PC-9 (cell line): Measurements from ENCODE around the gene BCL6. TPM values are rescaled to one million over a fixed set of nuclear protein-coding genes. Genes with fewer than 3 reads are reported as not detected.

Experiments used
- BruUV-seq: library from RNA; stranded (reverse); fragments of 400-500 nt; replicated peaks from 2 replicates; lab custom pipeline; 2021; lab: Mats Ljungman, UMichigan
- CTCF ChIA-PET: fragments of 300-600 bp; sonication (Branson Sonifier 250); formaldehyde crosslinking; loops from one replicate; lab custom pipeline; 2022; ENCODE audit warnings: antibody characterized with exemption; lab: Charles Lee
- POLR2A ChIA-PET: fragments of 300-600 bp; sonication (Branson Sonifier 250); formaldehyde crosslinking; loops from one replicate; lab custom pipeline; 2022; ENCODE audit warnings: antibody characterized with exemption; ENCODE audit not compliant: unreplicated experiment; lab: Charles Lee
- DNase-seq, 2 experiments: peaks; one replicate each; pipeline versions ENCODE4 v3.0.0 to v3.0.0-alpha.2; 2015 to 2022; ENCODE audit warnings: mixed read lengths in 1 of 2
- H2AFZ ChIP-seq: fragments of 200-600 bp; sonication (generic); 2 replicates; pipeline ENCODE4 v1.8.1; 2017; ENCODE audit warnings: antibody characterized with exemption
- H3F3A ChIP-seq: fragments of 200-600 bp; sonication (generic); 2 replicates; pipeline ENCODE4 v1.8.1; 2017; ENCODE audit warnings: antibody characterized with exemption, mild to moderate bottlenecking, low read depth; ENCODE audit not compliant: insufficient read depth
- H3K27ac ChIP-seq: fragments of 200-600 bp; sonication (generic); 2 replicates; pipeline ENCODE4 v1.6.1; 2016; ENCODE audit warnings: mixed run types
- H3K27me3 ChIP-seq: fragments of 200-600 bp; sonication (generic); 2 replicates; pipeline ENCODE4 v1.6.1; 2016; ENCODE audit warnings: low read depth, mixed run types; ENCODE audit not compliant: insufficient read depth
- H3K36me3 ChIP-seq: fragments of 200-600 bp; sonication (generic); 2 replicates; pipeline ENCODE4 v1.6.1; 2016; ENCODE audit warnings: low read depth, mixed run types
- H3K4me1 ChIP-seq: fragments of 200-600 bp; sonication (generic); replicated peaks from 2 replicates; pipeline ENCODE4 v1.6.1; 2016; ENCODE audit warnings: mixed run types; ENCODE audit not compliant: insufficient read depth
- H3K4me2 ChIP-seq: fragments of 200-600 bp; sonication (generic); 2 replicates; pipeline ENCODE4 v1.6.1; 2017; ENCODE audit warnings: mixed run types
- H3K4me3 ChIP-seq: fragments of 200-600 bp; sonication (generic); 2 replicates; pipeline ENCODE4 v1.6.1; 2016; ENCODE audit warnings: mixed run types
- H3K79me2 ChIP-seq: fragments of 200-600 bp; sonication (generic); 2 replicates; pipeline ENCODE4 v1.6.1; 2017; ENCODE audit warnings: low read depth, mixed run types
- H3K9me2 ChIP-seq: fragments of 200-600 bp; sonication (generic); 2 replicates; pipeline ENCODE4 v1.8.1; 2017; ENCODE audit warnings: mild to moderate bottlenecking; ENCODE audit not compliant: insufficient read depth
- H3K9me3 ChIP-seq: fragments of 200-600 bp; sonication (generic); 2 replicates; pipeline ENCODE4 v1.8.1; 2016; ENCODE audit warnings: low read depth; ENCODE audit not compliant: insufficient read depth
- H4K20me1 ChIP-seq: fragments of 200-600 bp; sonication (generic); 2 replicates; pipeline ENCODE4 v1.8.1; 2017; ENCODE audit not compliant: insufficient read depth
- EZH2 ChIP-seq: fragments of 200-600 bp; sonication (generic); IDR thresholded peaks from 2 replicates; pipeline ENCODE4 v1.8.0; 2017; ENCODE audit warnings: antibody characterized with exemption, low read depth
- intact Hi-C: fragments of 100-400 bp; cut with micrococcal nuclease; formaldehyde crosslinking; loops from one replicate; pipeline ENCODE4 v1.10.0; 2022; ENCODE audit not compliant: unreplicated experiment
- total RNA-seq: library from RNA; stranded (reverse); gene quantifications from 2 replicates; pipeline ENCODE4 v1.2.3, GENCODE V29; 2021
- TF ChIP-seq, protein P1 (sequence below): fragments of 200-600 bp; sonication (generic); conservative IDR thresholded peaks from 2 replicates; pipeline ENCODE4 v1.6.1; 2017; ENCODE audit warnings: mixed run types, antibody characterized with exemption, mild to moderate bottlenecking, moderate library complexity

The BCL6 gene
- total RNA-seq, 1 experiment from 2014 or later = 42.2 TPM

DNA sequence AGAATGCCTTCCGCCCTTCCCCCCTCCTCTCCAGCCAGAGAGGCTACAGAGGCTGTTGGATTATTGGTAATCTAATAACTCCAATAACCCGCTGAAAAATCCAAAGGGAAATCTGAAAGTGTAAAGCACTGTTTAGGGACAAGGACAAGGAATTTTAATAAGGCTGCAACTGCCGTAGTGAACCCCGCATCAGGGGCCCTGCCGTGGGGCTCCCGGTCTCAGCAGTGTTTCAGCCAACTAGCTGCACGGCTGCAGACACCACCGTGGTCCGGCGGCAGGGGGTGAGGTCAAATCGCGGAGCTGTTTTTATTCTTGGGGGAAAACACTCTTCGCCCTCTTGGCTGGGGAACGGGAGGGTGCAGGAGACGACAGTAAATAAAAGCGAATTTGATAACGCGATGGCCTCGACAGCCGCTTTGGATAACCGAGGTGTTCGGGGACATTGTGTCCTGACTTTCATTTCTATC, 6.1 kb downstream of the BCL6 start:
- ChIA-PET CTCF (interaction anchor here (0.6 to 4.6 kb wide), 11 partner anchors 59 to 1585 kb away, joined by 3 to 129 read pairs (median 4); no protein-coding TSS in a partner anchor), POLR2A (interaction anchor here (0.7 kb wide), 2 partner anchors 177 to 1513 kb away, joined by 3 read pairs; no protein-coding TSS in a partner anchor)
- TF ChIP-seq EZH2 = no peak
- TF ChIP-seq, protein P1, sequence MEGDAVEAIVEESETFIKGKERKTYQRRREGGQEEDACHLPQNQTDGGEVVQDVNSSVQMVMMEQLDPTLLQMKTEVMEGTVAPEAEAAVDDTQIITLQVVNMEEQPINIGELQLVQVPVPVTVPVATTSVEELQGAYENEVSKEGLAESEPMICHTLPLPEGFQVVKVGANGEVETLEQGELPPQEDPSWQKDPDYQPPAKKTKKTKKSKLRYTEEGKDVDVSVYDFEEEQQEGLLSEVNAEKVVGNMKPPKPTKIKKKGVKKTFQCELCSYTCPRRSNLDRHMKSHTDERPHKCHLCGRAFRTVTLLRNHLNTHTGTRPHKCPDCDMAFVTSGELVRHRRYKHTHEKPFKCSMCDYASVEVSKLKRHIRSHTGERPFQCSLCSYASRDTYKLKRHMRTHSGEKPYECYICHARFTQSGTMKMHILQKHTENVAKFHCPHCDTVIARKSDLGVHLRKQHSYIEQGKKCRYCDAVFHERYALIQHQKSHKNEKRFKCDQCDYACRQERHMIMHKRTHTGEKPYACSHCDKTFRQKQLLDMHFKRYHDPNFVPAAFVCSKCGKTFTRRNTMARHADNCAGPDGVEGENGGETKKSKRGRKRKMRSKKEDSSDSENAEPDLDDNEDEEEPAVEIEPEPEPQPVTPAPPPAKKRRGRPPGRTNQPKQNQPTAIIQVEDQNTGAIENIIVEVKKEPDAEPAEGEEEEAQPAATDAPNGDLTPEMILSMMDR = peak; percentile 32; the same call in 1 of the 2 replicates
- H3K27ac ChIP-seq = no peak overlapping the region
- peaks cover 50% of the 10 kb centered on the region for H4K20me1 ChIP-seq
- no peaks in the 10 kb centered on the region for H3K9me3 ChIP-seq
- BruUV-seq = no TSS peak
- DNase-seq = no peak
- H2AFZ ChIP-seq = no peak overlapping the region
- H3K4me3 ChIP-seq = peak overlapping the region; percentile 53; the same call in 1 of the 2 replicates
- peaks cover 26% of the 10 kb centered on the region for H3K36me3 ChIP-seq
- intact Hi-C loops = loop anchor here (2.0 to 10.0 kb wide), 5 partner anchors 942 to 1586 kb away; no protein-coding TSS in a partner anchor
- peaks cover 100% of the 10 kb centered on the region for H3K79me2 ChIP-seq
- peak overlapping the region; percentile 99 for H3K4me2 ChIP-seq
- H3F3A ChIP-seq = peaks cover 21% of the 10 kb centered on the region; the same call in 1 of the 2 replicates
- no peaks in the 10 kb centered on the region for H3K27me3 ChIP-seq
- no peaks in the 10 kb centered on the region for H3K9me2 ChIP-seq
- peaks cover 55% of the 10 kb centered on the region for H3K4me1 ChIP-seq

DNA sequence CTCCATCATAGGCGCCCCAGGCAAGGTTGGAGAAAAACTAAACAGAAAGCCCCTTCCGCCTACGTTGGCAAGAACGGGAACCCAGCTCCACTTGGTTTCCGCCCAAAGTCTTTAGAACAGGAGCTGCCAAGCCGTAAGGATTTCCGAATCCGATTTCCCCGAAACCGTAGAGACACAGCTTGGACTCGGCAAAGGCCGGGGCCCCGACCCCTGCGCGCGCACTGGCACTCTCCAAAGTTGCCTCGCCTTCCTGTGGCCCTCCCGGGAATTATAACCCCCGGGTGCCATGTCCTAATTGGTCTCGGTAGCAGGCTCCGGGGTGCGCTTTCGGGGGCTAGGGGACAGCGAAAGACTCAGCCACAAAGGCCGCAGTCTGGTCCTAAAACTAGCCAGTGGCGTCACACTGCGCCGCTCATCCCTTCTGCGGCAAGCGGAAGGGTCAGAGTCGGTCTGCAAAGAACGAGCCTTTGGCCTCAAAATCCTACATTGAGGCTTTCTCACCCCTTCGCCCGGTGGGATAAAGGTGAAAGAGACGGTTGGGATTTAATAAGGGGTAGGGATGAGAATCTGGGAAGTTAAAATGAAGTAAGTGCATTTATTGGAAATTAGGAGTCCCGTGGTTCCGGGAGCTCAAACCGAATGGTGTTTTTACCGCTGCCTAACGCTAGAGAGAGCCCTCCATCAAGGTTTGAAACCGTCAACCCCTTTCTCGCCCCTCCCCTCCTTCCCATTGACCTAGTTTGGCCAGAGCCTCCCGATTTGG, 6.8 kb downstream of the BCL6 start:
- H3K4me3 ChIP-seq = peak overlapping the region; percentile 53
- H2AFZ ChIP-seq = peak overlapping the region; percentile 46; the same call in 1 of the 2 replicates
- H3K4me2 ChIP-seq = peak overlapping the region; percentile 99
- CTCF ChIA-PET = interaction anchor here (0.5 to 4.6 kb wide), 15 partner anchors 11 to 1586 kb away, joined by 3 to 129 read pairs (median 4); no protein-coding TSS in a partner anchor
- TSS peak; percentile 64 for BruUV-seq
- H3F3A ChIP-seq = peaks cover 21% of the 10 kb centered on the region; the same call in 1 of the 2 replicates
- no peaks in the 10 kb centered on the region for H3K27me3 ChIP-seq
- H4K20me1 ChIP-seq = peaks cover 50% of the 10 kb centered on the region
- TF ChIP-seq, protein P1 = peak; percentile 85
- TF ChIP-seq EZH2 = no peak
- H3K36me3 ChIP-seq = peaks cover 32% of the 10 kb centered on the region
- 0 out of 2 replicates have a peak overlapping the region, but pooled peaks have one; percentile 3 for H3K27ac ChIP-seq
- no peaks in the 10 kb centered on the region for H3K9me2 ChIP-seq
- DNase-seq = peak; percentile 82 to 87
- H3K9me3 ChIP-seq = no peaks in the 10 kb centered on the region
- H3K4me1 ChIP-seq = peaks cover 55% of the 10 kb centered on the region
- peaks cover 100% of the 10 kb centered on the region for H3K79me2 ChIP-seq
- POLR2A ChIA-PET = interaction anchor here (0.7 kb wide), 2 partner anchors 177 to 1513 kb away, joined by 3 read pairs; no protein-coding TSS in a partner anchor
- intact Hi-C loops = loop anchor here (1.0 to 10.0 kb wide), 6 partner anchors 942 to 1586 kb away; no protein-coding TSS in a partner anchor

DNA sequence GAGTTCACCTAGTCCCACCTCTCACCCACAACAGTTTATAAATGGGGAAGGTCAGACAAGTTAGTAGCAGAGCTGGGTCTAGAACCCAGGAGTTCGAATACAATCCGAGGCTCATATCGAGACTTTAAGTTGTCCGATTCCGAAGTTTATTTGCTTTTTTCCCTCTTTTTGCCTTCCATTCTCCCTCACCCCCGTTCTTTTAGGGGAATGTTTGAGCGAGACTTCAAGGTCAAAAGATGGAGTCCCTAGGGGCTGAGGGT, 7.3 kb downstream of the BCL6 start:
- Histone ChIP-seq H3K4me2 (peak overlapping the region; percentile 99), H3K27ac (no peak overlapping the region), H3K9me2 (no peaks in the 10 kb centered on the region), H3K27me3 (no peaks in the 10 kb centered on the region), H2AFZ (no peak overlapping the region), H3K4me3 (peak overlapping the region; percentile 53), H3K36me3 (peaks cover 37% of the 10 kb centered on the region), H3F3A (peaks cover 21% of the 10 kb centered on the region; the same call in 1 of the 2 replicates), H3K79me2 (peaks cover 100% of the 10 kb centered on the region), H3K4me1 (peaks cover 53% of the 10 kb centered on the region), H4K20me1 (peaks cover 50% of the 10 kb centered on the region), H3K9me3 (no peaks in the 10 kb centered on the region)
- ChIA-PET CTCF (interaction anchor here (0.6 to 4.6 kb wide), 10 partner anchors 12 to 1495 kb away, joined by 3 to 129 read pairs (median 3); no protein-coding TSS in a partner anchor), POLR2A (interaction anchor here (0.6 to 0.7 kb wide), 2 partner anchors 9 to 602 kb away, joined by 3 to 7 read pairs; no protein-coding TSS in a partner anchor)
- intact Hi-C loops = loop anchor here (1.0 to 10.0 kb wide), 6 partner anchors 943 to 1587 kb away; no protein-coding TSS in a partner anchor
- no peak for DNase-seq
- no peak for TF ChIP-seq EZH2
- TF ChIP-seq, protein P1 = no peak
- BruUV-seq = no TSS peak
